Loucy (cell line): ENCODE measurements around the gene TMEM129.

Experiments
- H2AFZ ChIP-seq: fragments of 200-600 bp; sonication (generic); 2 replicates; pipeline ENCODE4 v1.6.0; 2016; ENCODE audit warnings: antibody characterized with exemption, mild to moderate bottlenecking, low read length, moderate library complexity
- H3F3A ChIP-seq: fragments of 200-600 bp; 2 replicates; pipeline ENCODE4 v1.6.0; 2016; ENCODE audit warnings: antibody characterized with exemption, low read depth, mild to moderate bottlenecking
- H3K27me3 ChIP-seq: fragments of 200-600 bp; sonication (generic); 2 replicates; pipeline ENCODE4 v1.6.1; 2014; ENCODE audit warnings: low read length, mild to moderate bottlenecking; ENCODE audit not compliant: insufficient read depth, poor library complexity, severe bottlenecking
- H3K36me3 ChIP-seq: fragments of 200-600 bp; sonication (generic); 2 replicates; pipeline ENCODE4 v1.6.1; 2016; ENCODE audit warnings: low read length; ENCODE audit not compliant: insufficient read depth
- H3K4me1 ChIP-seq: fragments of 200-600 bp; sonication (generic); 2 replicates; pipeline ENCODE4 v1.5.1; 2014; ENCODE audit warnings: low read length, mild to moderate bottlenecking; ENCODE audit not compliant: insufficient read depth, poor library complexity, severe bottlenecking
- H3K4me2 ChIP-seq: fragments of 200-600 bp; sonication (generic); 2 replicates; pipeline ENCODE4 v1.6.0; 2014; ENCODE audit warnings: antibody characterized with exemption, low read length, low read depth, mild to moderate bottlenecking; ENCODE audit not compliant: poor library complexity, severe bottlenecking
- H3K4me3 ChIP-seq: fragments of 200-600 bp; sonication (generic); 2 replicates; pipeline ENCODE4 v1.5.1; 2014; ENCODE audit warnings: low read length, mild to moderate bottlenecking, mixed read lengths; ENCODE audit not compliant: poor library complexity, severe bottlenecking
- H3K79me2 ChIP-seq: fragments of 200-600 bp; sonication (generic); 2 replicates; pipeline ENCODE4 v1.6.1; 2014; ENCODE audit warnings: low read length; ENCODE audit not compliant: insufficient read depth
- H3K9ac ChIP-seq: fragments of 200-600 bp; sonication (generic); 2 replicates; pipeline ENCODE4 v1.6.0; 2014; ENCODE audit warnings: mild to moderate bottlenecking, low read depth, low read length, moderate library complexity; ENCODE audit not compliant: poor library complexity, severe bottlenecking
- H3K9me2 ChIP-seq: fragments of 200-600 bp; sonication (generic); replicated peaks from 2 replicates; pipeline ENCODE4 v1.6.1; 2016; ENCODE audit warnings: low read depth, low read length, mixed read lengths
- H3K9me3 ChIP-seq: fragments of 200-600 bp; sonication (generic); 2 replicates; pipeline ENCODE4 v1.6.1; 2014; ENCODE audit warnings: mild to moderate bottlenecking, antibody characterized with exemption, low read length, low read depth; ENCODE audit not compliant: insufficient read depth
- H4K20me1 ChIP-seq: fragments of 200-600 bp; sonication (generic); 2 replicates; pipeline ENCODE4 v1.6.0; 2014; ENCODE audit warnings: antibody characterized with exemption, low read length, mild to moderate bottlenecking; ENCODE audit not compliant: insufficient read depth, poor library complexity, severe bottlenecking
- EZH2phosphoT487 ChIP-seq: fragments of 200-600 bp; IDR thresholded peaks from 2 replicates; pipeline ENCODE4 v1.6.1; 2018; ENCODE audit warnings: antibody characterized with exemption, mild to moderate bottlenecking, moderate library complexity, borderline replicate concordance
- TF ChIP-seq, protein P1 (sequence below): fragments of 200-600 bp; sonication (generic); conservative IDR thresholded peaks from 2 replicates; pipeline ENCODE4 v1.5.1; 2014; ENCODE audit warnings: mild to moderate bottlenecking, antibody characterized with exemption, low read length

Gene TMEM129

GRCh38 chr4:1746265-1746691, 25.2 kb upstream of the TMEM129 start:
- no peak overlapping the region for H3K4me2 ChIP-seq
- H3K27me3 ChIP-seq = no peaks in the 10 kb centered on the region
- no peaks in the 10 kb centered on the region for H3K79me2 ChIP-seq
- no peak for TF ChIP-seq EZH2phosphoT487
- TF ChIP-seq, protein P1, sequence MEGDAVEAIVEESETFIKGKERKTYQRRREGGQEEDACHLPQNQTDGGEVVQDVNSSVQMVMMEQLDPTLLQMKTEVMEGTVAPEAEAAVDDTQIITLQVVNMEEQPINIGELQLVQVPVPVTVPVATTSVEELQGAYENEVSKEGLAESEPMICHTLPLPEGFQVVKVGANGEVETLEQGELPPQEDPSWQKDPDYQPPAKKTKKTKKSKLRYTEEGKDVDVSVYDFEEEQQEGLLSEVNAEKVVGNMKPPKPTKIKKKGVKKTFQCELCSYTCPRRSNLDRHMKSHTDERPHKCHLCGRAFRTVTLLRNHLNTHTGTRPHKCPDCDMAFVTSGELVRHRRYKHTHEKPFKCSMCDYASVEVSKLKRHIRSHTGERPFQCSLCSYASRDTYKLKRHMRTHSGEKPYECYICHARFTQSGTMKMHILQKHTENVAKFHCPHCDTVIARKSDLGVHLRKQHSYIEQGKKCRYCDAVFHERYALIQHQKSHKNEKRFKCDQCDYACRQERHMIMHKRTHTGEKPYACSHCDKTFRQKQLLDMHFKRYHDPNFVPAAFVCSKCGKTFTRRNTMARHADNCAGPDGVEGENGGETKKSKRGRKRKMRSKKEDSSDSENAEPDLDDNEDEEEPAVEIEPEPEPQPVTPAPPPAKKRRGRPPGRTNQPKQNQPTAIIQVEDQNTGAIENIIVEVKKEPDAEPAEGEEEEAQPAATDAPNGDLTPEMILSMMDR = peak; percentile 85
- no peak overlapping the region for H3K9ac ChIP-seq
- no peak overlapping the region for H3K4me3 ChIP-seq
- no peaks in the 10 kb centered on the region for H3K9me3 ChIP-seq
- no peaks in the 10 kb centered on the region for H4K20me1 ChIP-seq
- H3K4me1 ChIP-seq = peaks cover 4% of the 10 kb centered on the region
- no peaks in the 10 kb centered on the region for H3F3A ChIP-seq
- no peak overlapping the region for H2AFZ ChIP-seq
- H3K9me2 ChIP-seq = no peaks in the 10 kb centered on the region
- H3K36me3 ChIP-seq = peaks cover 25% of the 10 kb centered on the region; the same call in 1 of the 2 replicates

DNA sequence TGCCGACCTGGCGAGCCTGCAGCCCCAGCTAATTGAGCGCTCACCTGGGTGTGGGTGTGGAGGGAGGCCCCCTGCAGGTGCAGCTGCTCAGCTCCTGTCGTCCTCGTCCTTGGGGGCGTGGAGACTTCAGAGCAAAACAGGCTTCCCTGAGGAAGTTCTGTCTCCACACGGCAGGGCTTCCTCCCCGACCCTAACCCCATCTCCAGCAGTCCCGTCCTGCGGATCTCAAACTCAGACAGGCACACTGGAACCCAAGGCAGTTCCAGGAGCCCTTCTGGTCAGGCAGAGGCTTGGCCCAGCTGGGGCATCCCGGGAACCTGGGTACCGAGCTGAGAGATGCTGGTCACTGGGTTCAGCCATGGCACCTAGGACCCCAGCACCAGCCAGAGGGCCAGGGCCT, 24.6 kb upstream of the TMEM129 start:
- Histone ChIP-seq H4K20me1 (no peaks in the 10 kb centered on the region), H3K4me2 (no peak overlapping the region), H3K79me2 (no peaks in the 10 kb centered on the region), H3K9me3 (no peaks in the 10 kb centered on the region), H2AFZ (no peak overlapping the region), H3K27me3 (no peaks in the 10 kb centered on the region), H3F3A (no peaks in the 10 kb centered on the region), H3K9ac (no peak overlapping the region), H3K9me2 (no peaks in the 10 kb centered on the region), H3K4me1 (peaks cover 4% of the 10 kb centered on the region), H3K36me3 (peaks cover 30% of the 10 kb centered on the region; the same call in 1 of the 2 replicates), H3K4me3 (no peak overlapping the region)
- TF ChIP-seq, protein P1 = no peak
- TF ChIP-seq EZH2phosphoT487 = no peak

DNA sequence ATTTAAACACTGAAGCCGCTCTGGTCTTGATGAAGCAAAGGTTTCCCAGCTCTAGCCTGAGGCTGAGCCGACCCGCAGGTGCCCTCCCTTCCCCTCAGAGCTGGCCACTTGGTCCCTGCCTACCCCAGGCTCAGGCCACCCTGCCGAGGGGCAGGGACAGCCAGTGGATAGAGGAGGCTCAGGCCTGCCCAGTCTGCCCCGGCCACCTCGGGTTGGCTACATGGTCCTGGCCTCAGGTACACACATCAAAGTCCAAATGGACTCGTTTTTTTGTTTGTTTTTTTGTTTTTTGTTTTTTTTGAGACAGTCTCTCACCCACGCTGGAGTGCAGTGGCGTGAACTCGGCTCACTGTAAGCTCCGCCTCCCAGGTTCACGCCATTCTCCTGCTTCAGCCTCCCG, 24.0 kb upstream of the TMEM129 start:
- H2AFZ ChIP-seq = no peak overlapping the region
- no peaks in the 10 kb centered on the region for H3K79me2 ChIP-seq
- TF ChIP-seq EZH2phosphoT487 = no peak
- TF ChIP-seq, protein P1 = no peak
- H3K9ac ChIP-seq = no peak overlapping the region
- no peaks in the 10 kb centered on the region for H3F3A ChIP-seq
- H3K27me3 ChIP-seq = no peaks in the 10 kb centered on the region
- peaks cover 36% of the 10 kb centered on the region; the same call in 1 of the 2 replicates for H3K36me3 ChIP-seq
- H3K9me2 ChIP-seq = no peaks in the 10 kb centered on the region
- H3K4me1 ChIP-seq = peaks cover 4% of the 10 kb centered on the region
- H4K20me1 ChIP-seq = no peaks in the 10 kb centered on the region
- no peak overlapping the region for H3K4me2 ChIP-seq
- H3K4me3 ChIP-seq = no peak overlapping the region
- no peaks in the 10 kb centered on the region for H3K9me3 ChIP-seq
